ENCODE measurements around the gene ACP1.

Gene ACP1

DNA sequence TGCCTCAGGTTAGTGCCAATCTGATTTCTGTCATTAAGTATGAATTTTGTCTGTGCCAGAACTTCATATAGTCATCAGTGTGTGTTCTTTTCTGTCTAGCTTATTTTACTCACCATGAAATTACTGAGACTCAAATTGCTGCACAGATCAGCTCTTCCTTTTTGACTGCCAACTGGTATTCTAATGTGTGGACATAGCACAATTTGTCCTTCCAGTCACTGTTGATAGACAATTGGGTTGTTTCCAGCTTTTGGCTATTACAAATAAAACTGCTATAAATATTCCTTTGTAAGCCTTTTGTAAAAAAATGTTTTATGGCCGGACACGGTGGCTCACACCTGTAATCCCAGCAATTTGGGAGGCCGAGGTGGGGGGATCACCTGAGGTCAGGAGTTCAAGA lies 8.7 kb upstream of the ACP1 start:
- DNase-seq, result no peak

DNA sequence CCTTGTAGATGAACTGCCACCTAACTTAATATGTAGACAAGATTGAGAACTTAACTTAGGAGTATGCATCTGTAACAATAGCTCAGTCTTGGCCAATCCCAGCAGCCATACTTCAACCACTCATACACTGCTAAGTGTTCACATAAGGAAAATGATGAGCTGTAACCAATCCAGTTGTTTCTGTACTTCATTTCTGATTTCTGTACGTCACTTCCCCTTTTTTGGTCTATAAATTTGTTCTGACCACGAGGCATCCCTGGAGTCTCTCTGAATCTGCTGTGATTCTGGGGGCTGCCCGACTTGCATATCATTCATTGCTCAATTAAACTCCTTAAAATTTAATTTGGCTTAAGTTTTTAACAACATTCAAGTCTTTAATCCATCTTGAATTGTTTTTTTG lies 7.3 kb upstream of the ACP1 start:
- DNase-seq, result no peak

DNA sequence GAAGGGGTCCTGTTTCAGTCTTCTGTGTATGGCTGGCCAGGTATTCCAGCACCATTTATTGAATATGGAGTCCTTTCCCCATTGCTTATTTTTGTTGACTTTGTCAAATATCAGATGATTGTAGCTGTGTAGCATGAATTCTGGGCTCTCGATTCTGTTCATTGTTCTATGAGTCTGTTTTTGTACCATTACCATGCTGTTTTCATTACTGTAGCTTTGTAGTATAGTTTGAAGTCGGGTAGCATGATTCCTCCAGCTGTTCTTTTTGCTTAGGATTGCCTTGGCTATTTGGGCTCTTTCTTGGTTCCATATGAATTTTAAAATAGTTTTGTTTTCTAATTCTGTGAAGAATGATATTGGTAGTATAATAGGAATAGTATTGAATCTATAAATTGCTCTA lies 6.9 kb upstream of the ACP1 start:
- DNase-seq, result no peak

DNA sequence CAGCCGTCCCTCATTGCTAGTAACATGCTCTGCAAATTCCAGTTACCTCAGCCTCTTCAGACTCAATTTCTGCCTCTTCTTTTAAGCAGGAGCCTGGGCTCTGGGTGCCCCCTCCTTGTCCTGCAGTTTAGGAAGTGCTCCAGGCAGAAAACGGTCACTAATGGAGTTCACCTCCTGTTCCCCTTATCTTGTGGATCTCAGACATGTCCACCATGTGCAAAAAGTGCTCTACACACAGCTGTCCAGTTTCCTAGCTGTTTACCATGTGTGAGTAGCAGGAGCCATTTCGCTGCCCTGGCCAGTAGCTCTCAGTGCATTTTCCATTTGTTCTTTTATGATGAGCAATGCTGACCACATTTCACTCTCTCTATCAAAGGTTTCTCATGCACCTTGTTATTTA lies 5.8 kb upstream of the ACP1 start:
- no peak for DNase-seq

DNA sequence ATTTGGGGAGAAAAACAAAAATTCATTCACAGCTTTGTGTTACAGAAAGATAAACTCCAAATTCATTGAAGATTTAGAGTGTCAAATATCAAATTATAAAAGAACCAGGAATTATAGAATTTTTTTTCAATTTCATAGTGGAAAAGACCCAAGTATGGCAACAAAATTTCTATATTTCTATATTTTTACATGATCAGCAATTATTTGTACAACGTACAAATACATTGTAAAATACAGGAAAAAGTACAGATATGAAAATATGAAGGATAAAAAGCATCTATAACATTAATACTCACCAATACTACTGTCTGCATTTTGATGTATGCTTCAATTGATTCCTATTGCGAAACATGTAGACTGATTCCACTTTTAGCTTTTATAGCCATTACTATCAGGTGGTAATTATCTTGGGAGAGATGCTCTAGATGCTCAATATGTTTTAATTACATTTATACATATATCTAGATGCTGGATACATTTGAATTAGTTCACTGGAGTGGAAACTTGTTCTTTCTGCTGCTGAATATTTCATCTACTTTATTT lies 4.9 kb upstream of the ACP1 start:
- no peak for DNase-seq

DNA sequence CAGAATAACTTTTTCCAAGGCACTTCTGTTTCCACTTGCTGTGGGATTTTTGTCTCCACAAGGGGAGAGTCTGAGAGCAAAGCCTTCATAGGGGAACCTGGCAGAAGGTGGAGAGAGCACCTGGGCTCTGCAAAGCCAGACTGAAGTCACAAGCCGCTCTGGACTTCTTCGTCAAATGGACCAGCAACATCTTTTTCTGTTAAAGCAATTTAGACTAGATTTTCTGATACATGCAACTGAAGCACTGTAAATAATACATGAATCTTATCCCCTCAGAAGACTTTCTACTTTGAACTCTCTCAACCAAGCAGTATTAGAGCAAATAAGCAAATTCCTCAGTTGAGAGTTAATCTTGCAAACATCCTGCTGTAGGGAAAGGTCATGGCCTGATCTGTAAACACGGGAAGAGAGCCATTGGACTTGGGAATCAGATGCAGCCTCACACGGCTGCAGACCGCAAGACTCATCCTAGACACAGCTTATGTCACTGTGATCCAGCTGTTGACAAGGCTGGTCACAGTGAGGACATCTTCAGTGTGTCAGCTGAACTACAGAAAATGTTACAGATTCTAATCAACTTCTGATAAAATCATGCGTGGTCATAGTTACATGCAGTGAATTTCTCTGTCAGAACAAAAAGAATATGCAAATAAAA lies 4.1 kb upstream of the ACP1 start:
- DNase-seq, result no peak

DNA sequence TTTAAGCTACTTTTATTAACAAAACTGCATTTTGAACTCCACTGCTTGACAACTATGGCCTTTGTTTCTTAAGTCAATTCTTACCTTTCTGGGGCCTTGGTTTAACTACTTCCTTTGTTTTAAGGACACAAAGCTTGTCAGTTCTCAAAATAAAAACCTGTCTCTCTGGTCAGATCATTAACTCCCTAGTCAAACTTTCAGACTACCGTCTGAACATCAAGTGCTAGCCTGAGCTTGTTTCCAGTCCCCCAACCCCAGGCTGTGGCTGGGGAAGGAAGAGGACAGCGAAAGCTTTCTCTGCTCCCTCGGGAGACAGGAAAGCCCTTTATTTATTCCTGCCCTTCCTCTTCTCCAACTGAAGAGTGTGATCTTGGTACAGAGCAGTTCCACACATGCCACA lies 2.6 kb upstream of the ACP1 start:
- DNase-seq, result no peak

DNA sequence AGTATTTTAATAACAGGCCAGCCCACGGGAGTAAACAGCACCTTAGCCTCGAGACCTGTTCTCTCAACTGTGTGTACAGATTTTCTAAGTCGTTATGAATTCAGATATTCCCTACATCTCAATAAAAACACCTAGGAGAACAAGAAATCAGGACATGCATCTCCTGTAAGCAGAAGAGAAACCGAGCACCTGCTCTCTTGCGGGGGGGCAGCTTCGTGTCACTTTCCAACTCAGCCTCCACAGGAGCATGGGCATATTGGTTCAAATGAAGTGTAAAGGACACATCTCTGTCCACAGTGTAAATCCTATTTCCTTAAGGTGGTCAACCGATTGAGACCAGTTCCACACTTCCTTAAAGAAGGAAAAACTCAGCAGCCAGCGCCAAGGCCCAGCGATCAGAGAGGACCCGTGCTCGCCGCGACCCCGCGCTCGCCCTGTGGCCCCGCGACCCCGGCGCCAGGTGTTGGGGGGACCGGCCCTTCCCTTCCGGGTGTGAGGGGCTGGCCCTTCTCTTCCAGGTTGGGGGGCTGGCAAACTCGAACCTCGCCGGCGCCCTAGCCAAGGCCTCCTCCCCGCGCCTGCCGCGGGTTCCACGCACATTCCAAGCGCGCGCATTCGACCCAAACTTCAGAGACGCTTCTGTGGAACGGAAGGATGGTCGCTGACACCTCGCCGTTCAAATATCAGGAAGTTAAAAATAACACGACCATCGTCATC lies 1.6 kb upstream of the ACP1 start:
- DNase-seq, result no peak

DNA sequence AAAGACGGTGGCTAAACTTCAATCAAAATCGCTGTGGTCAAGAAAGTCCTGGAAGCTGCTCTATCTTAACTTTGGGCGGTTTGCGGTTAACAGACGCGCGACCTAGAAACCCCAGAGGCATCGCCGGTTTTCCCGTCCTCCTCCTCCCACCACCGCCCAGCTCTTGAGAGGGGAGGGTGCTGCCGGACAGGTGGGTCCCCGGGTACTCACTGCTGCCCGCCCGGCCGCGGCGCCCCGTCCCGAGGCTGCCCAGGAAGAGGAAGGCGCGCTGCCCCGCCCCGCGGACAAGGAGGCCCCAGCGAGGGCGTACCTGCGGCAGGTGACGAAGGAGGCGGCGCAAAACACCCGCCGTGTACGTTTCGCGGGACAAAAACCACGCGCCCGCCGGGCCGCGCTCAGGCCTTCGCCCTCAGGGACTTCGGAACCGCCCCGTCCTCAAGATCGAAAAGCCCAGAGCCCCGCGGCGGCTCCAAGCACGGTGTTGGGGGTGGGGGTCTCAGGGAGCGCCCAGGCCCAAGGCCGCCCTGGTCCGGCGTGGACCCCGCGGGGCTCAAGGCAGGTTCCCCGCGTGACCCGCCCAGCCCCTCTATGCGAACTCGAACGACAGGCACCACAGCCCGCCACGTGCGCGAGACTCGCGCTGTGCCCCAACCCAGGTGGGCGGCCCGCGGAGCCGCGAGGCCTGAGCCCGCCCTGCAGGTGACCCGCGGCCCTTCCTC lies 814 bp upstream of the ACP1 start, which contains the start of gene SH3YL1:
SH3YL1 (minus strand) TSS at position 259 of the 719 bp plus-strand sequence; CDS start at position 211, 48 bp downstream.
- DNase-seq, result peak; percentile 55 to 69

DNA sequence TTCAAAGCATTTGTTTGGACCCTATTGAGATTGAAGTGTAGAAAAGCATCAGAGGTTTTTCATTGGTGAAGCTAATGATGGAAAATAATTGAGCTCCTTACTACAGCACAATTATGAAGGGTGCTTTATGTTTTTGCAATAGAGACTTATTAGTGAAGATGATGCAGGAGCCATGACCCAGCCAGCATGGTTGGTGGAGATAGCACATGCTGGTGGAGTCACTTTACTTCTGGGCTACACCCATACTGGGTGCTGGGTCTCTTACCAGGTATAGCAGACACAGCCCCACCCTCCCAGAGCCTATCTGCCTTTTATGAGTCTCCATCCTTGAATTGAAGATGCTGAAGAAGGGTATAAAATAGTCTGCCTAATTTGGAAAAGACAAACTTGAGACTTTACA lies 3.6 kb downstream of the ACP1 start:
- no peak for DNase-seq

DNA sequence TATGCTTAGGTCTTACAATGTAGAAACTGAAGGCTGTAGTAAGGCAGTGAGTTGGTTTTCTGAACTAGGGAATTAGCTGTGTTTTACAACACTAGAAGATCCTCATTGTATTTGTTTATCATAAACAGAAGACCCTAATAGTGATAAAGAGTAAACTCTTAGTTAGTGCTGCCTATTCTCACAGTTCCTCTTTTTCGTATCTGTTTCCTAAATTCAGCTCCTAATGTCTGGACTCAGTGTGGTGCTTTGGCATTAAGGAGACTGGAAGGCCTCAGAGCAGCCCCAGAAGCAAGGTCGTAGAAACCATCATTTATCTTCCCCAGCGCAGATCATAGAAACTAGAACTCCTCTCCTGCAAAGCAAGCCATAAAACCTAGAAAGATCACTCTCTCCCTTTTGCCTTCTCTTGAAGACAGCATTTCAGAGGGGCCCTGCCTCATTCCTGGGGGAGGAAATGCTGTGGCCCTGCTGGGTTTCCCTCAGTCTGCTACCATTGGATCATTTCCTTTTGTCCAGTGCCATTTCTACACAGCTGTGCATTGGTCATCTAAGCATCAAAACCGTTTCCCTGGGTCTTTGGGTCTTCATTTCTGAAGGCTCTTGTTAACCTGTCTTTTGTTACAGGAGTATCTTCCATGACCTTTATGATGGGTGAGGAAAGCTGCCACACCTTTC lies 4.7 kb downstream of the ACP1 start:
- DNase-seq, result no peak

DNA sequence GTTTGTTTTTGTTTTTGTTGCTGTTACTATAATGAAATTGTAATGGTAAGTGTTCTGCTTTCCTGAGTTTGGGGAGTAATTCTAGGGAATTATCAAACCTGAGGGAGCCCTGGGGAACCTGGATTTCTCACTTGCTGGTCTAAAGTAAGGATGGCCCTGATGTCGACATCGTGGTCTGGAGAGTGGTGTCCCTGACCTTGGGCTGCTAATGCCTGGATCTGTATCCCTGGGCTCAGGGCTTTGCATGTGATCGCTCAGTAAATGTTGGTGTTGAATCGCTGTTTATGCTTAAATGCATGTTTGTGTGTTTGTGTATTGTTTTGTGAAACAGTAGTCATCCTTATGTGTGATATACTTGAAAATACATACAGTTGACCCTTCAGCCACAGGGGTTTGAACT lies 6.1 kb downstream of the ACP1 start:
- DNase-seq, result no peak

DNA sequence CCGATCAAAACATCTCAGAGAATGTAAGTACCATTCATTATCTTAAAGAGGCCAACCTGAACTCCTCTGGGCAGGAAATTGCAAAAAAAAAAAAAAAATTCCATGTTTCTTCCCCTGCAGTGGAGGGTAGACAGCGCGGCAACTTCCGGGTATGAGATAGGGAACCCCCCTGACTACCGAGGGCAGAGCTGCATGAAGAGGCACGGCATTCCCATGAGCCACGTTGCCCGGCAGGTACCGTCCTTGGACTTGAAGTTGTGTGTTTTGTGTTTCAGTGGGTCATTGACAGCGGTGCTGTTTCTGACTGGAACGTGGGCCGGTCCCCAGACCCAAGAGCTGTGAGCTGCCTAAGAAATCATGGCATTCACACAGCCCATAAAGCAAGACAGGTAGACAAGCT lies 7.2 kb downstream of the ACP1 start:
- DNase-seq, result no peak

DNA sequence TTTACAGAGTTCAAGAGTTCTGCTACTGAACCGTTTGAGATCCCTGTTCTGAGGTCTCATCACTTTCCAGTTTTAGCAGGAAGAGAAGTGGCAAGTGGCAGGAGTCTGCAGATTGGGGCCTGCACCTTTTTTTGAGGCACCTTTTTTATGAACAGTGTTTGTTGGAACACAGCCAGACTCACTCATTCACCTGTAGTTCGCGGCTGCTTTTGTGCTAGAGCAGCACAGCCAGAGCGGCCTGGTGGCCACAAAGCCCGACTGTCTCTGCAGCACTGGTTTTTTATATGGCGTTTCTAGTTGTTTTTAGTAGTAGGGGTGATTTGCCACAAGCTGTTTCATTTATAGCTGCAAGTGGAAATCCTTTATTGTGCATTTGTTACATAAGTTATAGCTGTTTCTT lies 8.6 kb downstream of the ACP1 start:
- DNase-seq, result no peak

DNA sequence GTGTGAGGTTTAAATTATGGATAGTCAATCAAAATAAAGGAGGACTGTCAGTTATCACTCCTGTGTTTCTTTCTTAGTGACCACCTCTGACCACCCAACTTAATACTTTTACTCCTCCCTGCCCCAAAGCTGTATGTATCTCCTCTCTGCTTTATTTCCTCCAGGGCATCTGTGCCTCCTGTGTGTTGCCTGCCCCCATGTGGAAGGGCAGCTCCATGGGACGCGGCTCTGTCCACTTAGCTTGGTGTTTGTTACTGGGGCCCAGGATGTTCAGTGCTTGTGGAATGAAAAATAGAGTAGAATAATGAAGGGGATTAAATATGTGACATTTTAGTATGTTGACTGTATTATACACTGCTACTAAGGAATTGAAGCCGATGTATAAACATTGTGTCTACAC lies 9.8 kb downstream of the ACP1 start:
- no peak for DNase-seq

DNA sequence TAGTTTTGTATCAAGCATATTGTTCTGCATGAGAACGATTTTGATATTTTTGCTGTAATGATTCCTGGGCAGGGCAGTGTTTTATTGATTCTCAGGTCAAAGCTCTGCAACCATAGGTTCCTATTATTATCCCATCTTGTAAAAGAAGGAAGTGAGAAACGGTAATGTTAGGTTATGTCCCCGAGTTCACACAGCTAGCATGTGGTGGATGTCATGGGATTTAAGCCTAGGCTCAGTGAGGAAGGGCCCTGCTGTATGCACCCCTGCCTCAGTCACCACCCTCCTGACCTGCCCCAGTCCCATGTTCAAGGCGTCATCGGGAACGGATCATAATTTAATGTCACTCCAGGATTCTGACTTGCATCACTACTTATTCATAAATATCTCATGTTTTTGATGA lies 10.7 kb downstream of the ACP1 start:
- DNase-seq, result no peak

DNA sequence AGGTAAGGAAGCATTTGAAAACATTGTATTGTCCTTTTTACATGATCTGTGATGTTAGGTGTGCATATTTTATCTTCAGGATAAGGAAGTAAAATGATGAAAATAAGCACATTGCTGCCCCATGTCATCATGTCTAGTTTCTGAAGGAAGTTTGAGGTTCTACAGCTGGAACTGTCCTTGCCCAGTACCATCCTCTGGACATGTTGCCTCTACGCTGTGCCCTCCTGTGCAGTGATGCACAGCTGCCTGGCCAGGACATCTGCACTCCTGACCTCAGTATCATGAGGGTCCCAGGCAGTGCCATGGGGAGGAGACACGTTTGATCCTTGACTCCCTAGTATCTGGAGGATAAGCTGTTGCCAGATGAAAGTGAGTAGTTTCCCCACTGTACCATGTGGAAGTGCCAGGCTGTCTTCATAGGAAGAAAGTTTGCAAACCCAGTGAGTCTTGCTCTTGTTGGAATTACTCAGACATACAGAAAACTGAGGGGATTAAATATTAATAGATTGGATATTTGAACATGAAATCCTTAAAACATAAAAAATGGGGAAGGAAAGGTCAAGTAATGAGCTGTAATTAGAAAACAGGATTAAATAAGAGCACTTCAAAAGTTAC lies 13.7 kb downstream of the ACP1 start:
- no peak for DNase-seq

DNA sequence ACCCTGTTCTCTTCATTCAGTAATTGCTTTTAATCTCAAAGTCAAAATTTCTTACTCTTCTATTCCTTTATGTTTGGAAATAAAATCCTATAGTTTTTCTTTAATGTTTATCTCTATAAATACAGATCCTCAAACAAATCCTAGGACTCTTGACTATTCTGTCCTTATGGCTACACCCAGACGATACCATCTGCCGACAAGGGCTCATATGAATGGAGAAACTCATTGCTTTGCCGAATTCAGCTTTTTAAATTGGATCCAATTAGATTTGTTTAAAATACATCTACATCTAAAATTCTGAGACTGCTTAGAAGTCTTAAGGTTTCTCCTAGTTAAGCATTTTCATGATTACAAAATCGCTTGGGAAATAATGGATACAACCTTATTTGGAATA lies 14.2 kb downstream of the ACP1 start:
- DNase-seq, result no peak

DNA sequence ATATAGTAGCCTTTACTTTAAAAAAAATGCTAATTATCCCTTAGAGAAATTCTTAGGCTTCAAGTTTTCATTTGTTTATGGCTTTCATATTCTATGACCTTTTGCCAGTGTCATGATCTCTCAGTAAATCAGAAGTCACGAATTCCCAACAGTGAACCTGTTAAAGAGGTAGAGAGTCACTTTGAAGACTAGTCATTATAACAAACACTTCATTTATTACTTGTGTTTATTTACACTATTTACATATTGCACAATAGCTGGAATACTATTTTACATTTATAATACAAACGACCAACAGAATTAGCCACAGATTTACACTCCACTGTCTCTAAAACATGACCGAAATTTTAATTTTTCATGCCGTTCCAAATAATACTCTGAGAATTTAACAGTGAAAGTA lies 14.6 kb downstream of the ACP1 start:
- DNase-seq, result no peak

DNA sequence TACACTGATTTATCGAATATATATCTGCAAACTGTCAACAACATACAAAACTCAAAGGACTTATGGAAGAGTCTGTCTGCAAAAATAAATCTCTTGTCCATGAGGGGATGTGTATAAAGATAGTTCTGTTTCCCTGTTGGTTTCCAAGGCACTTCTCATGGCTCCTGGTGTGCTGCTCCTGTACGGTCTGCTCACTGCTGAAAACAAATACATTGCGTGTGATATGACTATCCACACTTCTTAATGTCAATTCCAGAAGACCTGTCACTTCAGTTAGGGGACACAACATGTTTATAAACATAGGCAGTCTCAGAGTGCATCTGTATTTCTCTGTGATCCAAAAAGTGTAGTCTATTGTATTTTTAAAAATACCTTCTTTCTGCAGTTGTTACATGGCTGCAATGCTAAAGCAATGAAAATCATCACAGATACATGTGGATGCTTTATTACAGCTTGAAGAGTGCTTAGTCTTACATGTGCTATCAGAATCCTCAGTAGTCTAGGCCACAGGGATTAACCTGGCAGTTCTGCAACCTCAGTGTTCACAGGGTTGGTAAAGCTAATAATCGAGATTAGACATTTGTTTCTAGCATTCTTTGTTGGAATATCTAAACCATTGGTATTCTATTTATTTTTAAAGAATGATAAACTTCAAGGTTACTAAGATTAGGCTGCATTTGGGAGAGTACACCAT lies 15.4 kb downstream of the ACP1 start:
- DNase-seq, result no peak

DNA sequence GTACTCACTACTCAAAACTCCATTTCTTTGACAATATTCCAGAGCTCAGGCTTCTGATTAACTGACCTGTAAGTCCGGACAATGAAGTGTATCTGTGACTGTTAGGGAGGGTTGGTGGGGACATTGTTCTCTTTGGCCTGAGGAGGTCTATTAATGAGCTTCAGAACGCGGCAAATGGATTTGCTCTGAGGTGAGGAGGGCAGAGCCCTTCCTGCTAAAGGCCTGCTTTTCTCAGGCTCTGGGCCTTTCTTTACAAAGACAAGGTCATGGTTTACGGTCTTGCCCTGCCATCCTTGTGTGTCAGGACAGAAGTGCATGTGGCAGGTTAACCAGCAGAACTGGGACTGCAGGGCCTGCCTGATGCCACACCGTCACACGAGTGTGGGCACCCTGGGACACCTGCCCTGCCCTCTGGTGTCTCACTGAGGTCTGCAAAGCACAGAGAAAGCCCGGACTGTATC lies 15.9 kb downstream of the ACP1 start:
- DNase-seq, result no peak

DNA sequence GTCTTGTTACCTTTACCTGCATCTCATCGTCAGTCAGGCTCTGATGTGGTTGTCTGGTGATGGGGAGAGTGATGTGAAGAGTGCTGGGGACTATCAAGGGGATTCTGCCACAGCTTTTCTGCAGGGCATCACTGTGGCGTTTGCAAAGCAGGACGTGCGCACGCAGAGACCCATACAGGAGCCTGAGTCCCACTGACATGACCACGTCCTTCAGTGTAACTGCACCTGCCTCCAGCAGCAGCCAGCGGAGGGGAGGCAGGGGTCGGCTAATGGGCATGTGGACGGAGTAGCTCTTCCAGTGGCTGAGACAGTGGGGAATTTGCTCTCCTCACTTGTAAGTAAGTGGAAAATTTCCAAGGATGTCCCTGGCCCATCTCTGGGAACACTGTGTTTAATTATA lies 16.6 kb downstream of the ACP1 start:
- DNase-seq, result no peak

Data from CD4-positive, alpha-beta T cell treated with Interleukin-4 for 1 hour (primary cell).